ENCODE data around the gene MGAT5.
A peak's percentile ranks its signal among the peaks of the same experiment; 100 is the strongest.

The MGAT5 gene

GRCh38 chr2:134232461-134232860 is 21.4 kb upstream of the MGAT5 start:
- no peak for DNase-seq

GRCh38 chr2:134232868-134233727 is 20.8 kb upstream of the MGAT5 start:
- peak; percentile 29 for DNase-seq

- DNase-seq: no peak
Observed at GRCh38 chr2:134233728-134234136, 20.1 kb upstream of the MGAT5 start.

- no peak for DNase-seq
Observed at GRCh38 chr2:134234535-134234934, 19.3 kb upstream of the MGAT5 start.

- DNase-seq: peak; percentile 47
Observed at GRCh38 chr2:134235510-134236144, 18.2 kb upstream of the MGAT5 start.

- DNase-seq: no peak
Observed at GRCh38 chr2:134238371-134238770, 15.5 kb upstream of the MGAT5 start.

- no peak for DNase-seq
Observed at GRCh38 chr2:134240061-134240460, 13.8 kb upstream of the MGAT5 start.

GRCh38 chr2:134241911-134242310 is 12.0 kb upstream of the MGAT5 start:
- no peak for DNase-seq

- no peak for DNase-seq
Observed at GRCh38 chr2:134243244-134243643, 10.6 kb upstream of the MGAT5 start.

GRCh38 chr2:134244086-134244485 is 9.8 kb upstream of the MGAT5 start:
- peak; percentile 51 for DNase-seq

GRCh38 chr2:134244587-134244986 is 9.3 kb upstream of the MGAT5 start:
- no peak for DNase-seq

GRCh38 chr2:134245340-134245984 is 8.4 kb upstream of the MGAT5 start:
- DNase-seq: peak; percentile 71

GRCh38 chr2:134246154-134246874 is 7.6 kb upstream of the MGAT5 start:
- no peak for DNase-seq

GRCh38 chr2:134247679-134248078 is 6.2 kb upstream of the MGAT5 start:
- no peak for DNase-seq

- DNase-seq: no peak
Observed at GRCh38 chr2:134248913-134249312, 5.0 kb upstream of the MGAT5 start.

GRCh38 chr2:134249755-134250154 is 4.1 kb upstream of the MGAT5 start:
- no peak for DNase-seq

- no peak for DNase-seq
Observed at GRCh38 chr2:134250840-134251461, 2.9 kb upstream of the MGAT5 start.

- DNase-seq: peak; percentile 79
Observed at GRCh38 chr2:134252092-134252750, 1.7 kb upstream of the MGAT5 start.

- DNase-seq: no peak
Observed at GRCh38 chr2:134253117-134253704, 661 bp upstream of the MGAT5 start.

- no peak for DNase-seq
Observed at GRCh38 chr2:134254824-134255223, 952 bp downstream of the MGAT5 start.

GRCh38 chr2:134256956-134257355 is 3.1 kb downstream of the MGAT5 start:
- DNase-seq: no peak

- no peak for DNase-seq
Observed at GRCh38 chr2:134257509-134257908, 3.6 kb downstream of the MGAT5 start.
